ENCODE data around the gene LRPAP1. TPM values are rescaled to one million over a fixed set of nuclear protein-coding genes. Genes with fewer than 3 reads are reported as not detected.

The LRPAP1 gene
- total and polyA plus RNA-seq, 2 donors (not counting 1 experiment from before 2014, with no cell fraction given), result 64.6 to 86.8 TPM

- TF ChIP-seq EZH2 (IDR thresholded peaks at IDR 0.05; ENCODE audit: borderline replicate concordance, insufficient read depth, low read depth, low read length, poor library complexity, severe bottlenecking), result no peak
- TF ChIP-seq CTCF (IDR thresholded peaks at IDR 0.05), result no peak
- peaks cover 0 to 20% of the 10 kb centered on the region in 2 experiments for H3K36me3 ChIP-seq (replicated peaks in 1 of 2; ENCODE audit: control extremely low read depth in 1 of 2, control insufficient read depth in 1 of 2, extremely low read depth in 1 of 2, insufficient read depth in 2 of 2, low read length in 1 of 2)
- intact Hi-C loops (cut with micrococcal nuclease), result no loop called here
- H3K27me3 Mint-ChIP-seq, result no peaks in the 10 kb centered on the region
- DNase-seq, result no peak
- H4K20me1 ChIP-seq (ENCODE audit: control insufficient read depth, insufficient read depth, low read length, poor library complexity, severe bottlenecking), result peaks cover 12% of the 10 kb centered on the region
- no peak for ATAC-seq (ENCODE audit: low read depth)
- H3K79me2 ChIP-seq (ENCODE audit: control insufficient read depth, insufficient read depth, low read length), result peaks cover under 1% of the 10 kb centered on the region
- H3K4me3 Mint-ChIP-seq, result no peak overlapping the region
- no peak overlapping the region for H3K27ac ChIP-seq (ENCODE audit: low read length in 2 of 2)
- no peak overlapping the region for H3K4me3 ChIP-seq (ENCODE audit: control extremely low read depth in 1 of 5, extremely low read depth in 1 of 5, insufficient read depth in 1 of 5, low read depth in 2 of 5, low read length in 4 of 5)
- 69% methylated on average over 14 of the region's 14 CpGs for WGBS (ENCODE audit: insufficient coverage)
- POLR2A ChIA-PET, result interaction anchor here (0.7 kb wide), 1 partner anchor 10 kb away, joined by 4 read pairs; no protein-coding TSS in a partner anchor
- CTCF ChIA-PET, result interaction anchor here (1.3 kb wide), 1 partner anchor 11 kb away, joined by 3 read pairs; no protein-coding TSS in a partner anchor
- H3K9me3 ChIP-seq (ENCODE audit: control extremely low read depth in 1 of 3, control insufficient read depth in 2 of 3, insufficient read depth in 1 of 3, low read length in 2 of 3), result no peaks in the 10 kb centered on the region
- no peak overlapping the region for H3K4me2 ChIP-seq (replicated peaks; ENCODE audit: low read depth, low read length, poor library complexity, severe bottlenecking)
- no peaks in the 10 kb centered on the region for H3K27me3 ChIP-seq (replicated peaks in 1 of 4; ENCODE audit: control extremely low read depth in 1 of 4, control insufficient read depth in 3 of 4, insufficient read depth in 4 of 4, low read length in 3 of 4)
- no peak overlapping the region for H3K27ac Mint-ChIP-seq
- H3K4me1 ChIP-seq (ENCODE audit: control insufficient read depth in 2 of 2, insufficient read depth in 2 of 2, low read length in 2 of 2), result no peaks in the 10 kb centered on the region
- H2AFZ ChIP-seq (ENCODE audit: insufficient read depth, low read depth, low read length, poor library complexity, severe bottlenecking), result no peak overlapping the region
- no peak overlapping the region for H3K9ac ChIP-seq (ENCODE audit: low read length)
- H3K9me3 Mint-ChIP-seq (ENCODE audit: insufficient read depth), result no peaks in the 10 kb centered on the region
- peaks cover 5% of the 10 kb centered on the region for H3K4me1 Mint-ChIP-seq
Measured at GRCh38 chr4:3496021-3496420, 36.2 kb downstream of the LRPAP1 start.

GRCh38 chr4:3495204-3495975 is 36.8 kb downstream of the LRPAP1 start:
- Histone ChIP-seq H3K9ac (ENCODE audit: low read length) (no peak overlapping the region), H3K79me2 (ENCODE audit: control insufficient read depth, insufficient read depth, low read length) (peaks cover 3% of the 10 kb centered on the region), H3K4me2 (replicated peaks; ENCODE audit: low read depth, low read length, poor library complexity, severe bottlenecking) (no peak overlapping the region), H4K20me1 (ENCODE audit: control insufficient read depth, insufficient read depth, low read length, poor library complexity, severe bottlenecking) (peaks cover 9% of the 10 kb centered on the region), H3K27ac (ENCODE audit: low read length in 2 of 2) (no peak overlapping the region), H3K4me1 (ENCODE audit: control insufficient read depth in 2 of 2, insufficient read depth in 2 of 2, low read length in 2 of 2) (no peaks in the 10 kb centered on the region), H3K9me3 (ENCODE audit: control extremely low read depth in 1 of 3, control insufficient read depth in 2 of 3, insufficient read depth in 1 of 3, low read length in 2 of 3) (no peaks in the 10 kb centered on the region), H3K36me3 (replicated peaks in 1 of 2; ENCODE audit: control extremely low read depth in 1 of 2, control insufficient read depth in 1 of 2, extremely low read depth in 1 of 2, insufficient read depth in 2 of 2, low read length in 1 of 2) (peaks cover 0 to 24% of the 10 kb centered on the region in 2 experiments), H3K4me3 (ENCODE audit: control extremely low read depth in 1 of 5, extremely low read depth in 1 of 5, insufficient read depth in 1 of 5, low read depth in 2 of 5, low read length in 4 of 5) (no peak overlapping the region), H2AFZ (ENCODE audit: insufficient read depth, low read depth, low read length, poor library complexity, severe bottlenecking) (no peak overlapping the region), H3K27me3 (replicated peaks in 1 of 4; ENCODE audit: control extremely low read depth in 1 of 4, control insufficient read depth in 3 of 4, insufficient read depth in 4 of 4, low read length in 3 of 4) (no peaks in the 10 kb centered on the region)
- no peaks in the 10 kb centered on the region for H3K9me3 Mint-ChIP-seq (ENCODE audit: insufficient read depth)
- H3K4me3 Mint-ChIP-seq, result no peak overlapping the region
- no peak for TF ChIP-seq CTCF (IDR thresholded peaks at IDR 0.05)
- no peak for TF ChIP-seq EZH2 (IDR thresholded peaks at IDR 0.05; ENCODE audit: borderline replicate concordance, insufficient read depth, low read depth, low read length, poor library complexity, severe bottlenecking)
- DNase-seq (no peak), ATAC-seq (ENCODE audit: low read depth) (no peak)
- WGBS (ENCODE audit: insufficient coverage), result 84% methylated on average over 26 of the region's 28 CpGs
- H3K4me1 Mint-ChIP-seq, result peaks cover 5% of the 10 kb centered on the region
- H3K27ac Mint-ChIP-seq, result no peak overlapping the region
- ChIA-PET CTCF (interaction anchor here (1.3 kb wide), 1 partner anchor 10 kb away, joined by 3 read pairs; no protein-coding TSS in a partner anchor), POLR2A (no interaction called here)
- no peaks in the 10 kb centered on the region for H3K27me3 Mint-ChIP-seq
- intact Hi-C loops (cut with micrococcal nuclease), result no loop called here
